Endodermal cell (in vitro differentiated cells): Measurements from ENCODE around the gene IYD. TPM values are rescaled to one million over a fixed set of nuclear protein-coding genes. Genes with fewer than 3 reads are reported as not detected.

ENCODE experiments used
- DNase-seq: peaks from one replicate; pipeline ENCODE4 v3.0.0-alpha.2; 2017
- H3K27ac ChIP-seq: 2 replicates; pipeline ENCODE4 v1.5.1; 2013; ENCODE audit warnings: mild to moderate bottlenecking, low read depth, low read length, moderate library complexity
- H3K27me3 ChIP-seq: 2 replicates; pipeline ENCODE4 v1.6.1; 2013; ENCODE audit warnings: mild to moderate bottlenecking, low read length, moderate library complexity; ENCODE audit not compliant: insufficient read depth, control insufficient read depth, poor library complexity, severe bottlenecking
- H3K36me3 ChIP-seq: 2 replicates; pipeline ENCODE4 v1.7.0; 2013; ENCODE audit warnings: mild to moderate bottlenecking, low read length, moderate library complexity; ENCODE audit not compliant: control insufficient read depth, insufficient read depth
- H3K4me1 ChIP-seq: one replicate; pipeline ENCODE4 v1.7.0; 2013; ENCODE audit warnings: low read length; ENCODE audit not compliant: control insufficient read depth, insufficient read depth
- H3K4me3 ChIP-seq: 2 replicates; pipeline ENCODE4 v1.5.1; 2013; ENCODE audit warnings: mild to moderate bottlenecking, low read length, moderate library complexity
- H3K9ac ChIP-seq: 2 replicates; pipeline ENCODE4 v1.6.1; 2013; ENCODE audit warnings: mild to moderate bottlenecking, low read length, moderate library complexity; ENCODE audit not compliant: poor library complexity, severe bottlenecking; ENCODE audit errors: extremely low read depth
- H3K9me3 ChIP-seq: 2 replicates; pipeline ENCODE4 v1.6.1; 2013; ENCODE audit warnings: mild to moderate bottlenecking, low read length, moderate library complexity; ENCODE audit not compliant: control insufficient read depth
- H3K27ac Mint-ChIP-seq: 2 replicates; pipeline ENCODE4 v1.8.0; 2020; ENCODE audit warnings: mixed read lengths
- H3K27me3 Mint-ChIP-seq: 2 replicates; pipeline ENCODE4 v1.8.0; 2021; ENCODE audit warnings: mild to moderate bottlenecking, mixed read lengths; ENCODE audit not compliant: insufficient read depth
- H3K36me3 Mint-ChIP-seq: 2 replicates; pipeline ENCODE4 v1.8.0; 2020; ENCODE audit warnings: low read depth, mixed read lengths
- H3K4me1 Mint-ChIP-seq: 2 replicates; pipeline ENCODE4 v1.8.0; 2020; ENCODE audit warnings: mixed read lengths
- H3K4me3 Mint-ChIP-seq: 2 replicates; pipeline ENCODE4 v1.8.0; 2020; ENCODE audit warnings: mild to moderate bottlenecking, moderate library complexity, mixed read lengths
- H3K9me3 Mint-ChIP-seq: 2 replicates; pipeline ENCODE4 v1.8.0; 2020; ENCODE audit warnings: mild to moderate bottlenecking, mixed read lengths
- CTCF ChIP-seq: fragments of 200-600 bp; sonication (generic); conservative IDR thresholded peaks from 2 replicates; pipeline ENCODE4 v1.5.0; 2021; ENCODE audit warnings: antibody characterized with exemption, mild to moderate bottlenecking
- WGBS, 2 experiments: methylation state at CpG; one replicate each; pipeline versions ENCODE4 v1.1.5 to v1.1.7; 2013; ENCODE audit warnings: missing lambda C conversion rate in 2 of 2, mixed read lengths in 1 of 2; ENCODE audit not compliant: insufficient coverage in 1 of 2, insufficient read length in 1 of 2; 5-methylcytosine and 5-hydroxymethylcytosine counted together
- total RNA-seq, 2 donors: library from RNA; stranded (reverse); fragmentation: NEBNext Ultra II Directional in 1 of 2; extraction: Animal tissue kit (Norgen Biotek cat#: 25700) in 1 of 2; gene quantifications; 2 replicates in 1 of 2; 3 replicates in 1 of 2; pipeline ENCODE4 v1.2.1, GENCODE V29; 2021

The IYD gene
- total RNA-seq, 2 donors from 2014 or later: not detected

- Histone ChIP-seq H3K27me3 (no peaks in the 10 kb centered on the region), H3K27ac (no peak overlapping the region), H3K4me3 (no peak overlapping the region), H3K36me3 (no peaks in the 10 kb centered on the region), H3K9me3 (no peaks in the 10 kb centered on the region), H3K4me1 (peaks cover 3% of the 10 kb centered on the region), H3K9ac (no peak overlapping the region)
- Mint-ChIP-seq H3K27me3 (no peaks in the 10 kb centered on the region), H3K36me3 (no peaks in the 10 kb centered on the region), H3K4me1 (peaks cover 23% of the 10 kb centered on the region), H3K9me3 (no peaks in the 10 kb centered on the region), H3K4me3 (no peak overlapping the region), H3K27ac (no peak overlapping the region)
- WGBS, 2 experiments: 90 to 98% methylated on average over 5 to 6 of the region's 6 CpGs
- TF ChIP-seq CTCF: no peak
- no peak for DNase-seq
These were observed 46.3 kb upstream of the IYD start for GRCh38 chr6:150322466-150322871.

DNA sequence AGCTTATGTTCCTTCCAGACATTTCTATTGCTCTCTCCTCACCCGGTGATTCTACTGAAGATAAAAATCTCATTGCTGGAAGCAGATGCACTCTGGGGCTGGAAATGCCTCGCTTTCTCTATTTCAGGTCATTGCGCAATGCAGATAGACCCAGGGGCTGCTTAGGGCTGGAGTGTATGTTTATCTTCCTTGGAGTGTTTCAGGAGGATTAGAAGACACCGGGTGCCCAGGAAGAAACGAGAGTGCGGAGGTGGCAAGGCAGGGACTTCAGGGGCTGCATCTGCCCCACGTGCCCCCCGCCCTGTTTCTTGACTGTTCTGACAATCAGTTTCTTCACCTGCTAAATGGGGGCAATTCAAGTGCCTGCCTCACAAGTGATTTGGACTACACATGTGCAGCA is 45.6 kb upstream of the IYD start:
- no peaks in the 10 kb centered on the region for H3K36me3 Mint-ChIP-seq
- no peak for DNase-seq
- Histone ChIP-seq H3K4me1 (peaks cover 3% of the 10 kb centered on the region), H3K27me3 (no peaks in the 10 kb centered on the region), H3K27ac (no peak overlapping the region), H3K36me3 (no peaks in the 10 kb centered on the region), H3K9ac (no peak overlapping the region), H3K9me3 (no peaks in the 10 kb centered on the region), H3K4me3 (no peak overlapping the region)
- no peak overlapping the region for H3K4me3 Mint-ChIP-seq
- no peak overlapping the region for H3K27ac Mint-ChIP-seq
- WGBS, 2 experiments: 91% methylated on average over 8 of the region's 8 CpGs
- no peaks in the 10 kb centered on the region for H3K27me3 Mint-ChIP-seq
- H3K9me3 Mint-ChIP-seq: no peaks in the 10 kb centered on the region
- no peak for TF ChIP-seq CTCF
- H3K4me1 Mint-ChIP-seq: peaks cover 23% of the 10 kb centered on the region

- no peaks in the 10 kb centered on the region for H3K9me3 Mint-ChIP-seq
- H3K9me3 ChIP-seq: no peaks in the 10 kb centered on the region
- no peaks in the 10 kb centered on the region for H3K36me3 ChIP-seq
These were observed 44.8 kb upstream of the IYD start for GRCh38 chr6:150324044-150324443.

More at GRCh38 chr6:150324044-150324443, 44.8 kb upstream of the IYD start:
- Histone ChIP-seq H3K4me1 (peaks cover 3% of the 10 kb centered on the region), H3K27me3 (no peaks in the 10 kb centered on the region), H3K4me3 (no peak overlapping the region), H3K27ac (no peak overlapping the region), H3K9ac (no peak overlapping the region)
- no peak overlapping the region for H3K27ac Mint-ChIP-seq
- TF ChIP-seq CTCF: no peak
- H3K27me3 Mint-ChIP-seq: no peaks in the 10 kb centered on the region
- H3K36me3 Mint-ChIP-seq: no peaks in the 10 kb centered on the region
- 93 to 95% methylated on average over 5 to 6 of the region's 6 CpGs for WGBS, 2 experiments
- DNase-seq: no peak
- H3K4me3 Mint-ChIP-seq: no peak overlapping the region
- H3K4me1 Mint-ChIP-seq: peaks cover 21% of the 10 kb centered on the region
